HK-2 (cell line): ENCODE data around the gene EIF2S1.
A peak's percentile ranks its signal among the peaks of the same experiment; 100 is the strongest.
"Not testable (repeated sequence)": the region's sequence is repeated elsewhere in the genome, so short reads cannot be mapped to it uniquely, and the experiment has no call there.

Experiments
- DNase-seq: peaks from one replicate; pipeline ENCODE4 v3.0.0-alpha.2; 2018; ENCODE audit not compliant: unreplicated experiment

EIF2S1 gene

GRCh38 chr14:67411370-67411769 is 51.2 kb downstream of the EIF2S1 start:
- DNase-seq, result no peak

- peak; percentile 86 for DNase-seq
Observed at GRCh38 chr14:67411820-67412421, 51.8 kb downstream of the EIF2S1 start, which contains the start of gene PLEK2. Gene PLEK2 (minus strand): TSS chr14:67412165. CDS start chr14:67412059, 106 bp downstream.

- DNase-seq, result peak; percentile 84
Observed at GRCh38 chr14:67413806-67414769, 54.0 kb downstream of the EIF2S1 start.

GRCh38 chr14:67415610-67416009 is 55.5 kb downstream of the EIF2S1 start:
- not testable (repeated sequence) for DNase-seq

- DNase-seq, result no peak
Observed at GRCh38 chr14:67416085-67416484, 56.0 kb downstream of the EIF2S1 start.

- no peak for DNase-seq
Observed at GRCh38 chr14:67416810-67417209, 56.7 kb downstream of the EIF2S1 start.

GRCh38 chr14:67417633-67418032 is 57.5 kb downstream of the EIF2S1 start:
- no peak for DNase-seq

- no peak for DNase-seq
Observed at GRCh38 chr14:67418401-67419191, 58.5 kb downstream of the EIF2S1 start.

GRCh38 chr14:67420102-67420739 is 60.1 kb downstream of the EIF2S1 start:
- no peak for DNase-seq

GRCh38 chr14:67421356-67422224 is 61.5 kb downstream of the EIF2S1 start:
- no peak for DNase-seq

GRCh38 chr14:67423424-67423823 is 63.3 kb downstream of the EIF2S1 start:
- DNase-seq, result no peak

GRCh38 chr14:67424539-67424938 is 64.4 kb downstream of the EIF2S1 start:
- no peak for DNase-seq

GRCh38 chr14:67425608-67426007 is 65.5 kb downstream of the EIF2S1 start:
- no peak for DNase-seq

- DNase-seq, result no peak
Observed at GRCh38 chr14:67426161-67426560, 66.0 kb downstream of the EIF2S1 start.

GRCh38 chr14:67426983-67427606 is 67.0 kb downstream of the EIF2S1 start:
- peak; percentile 70 for DNase-seq

- peak; percentile 22 for DNase-seq
Observed at GRCh38 chr14:67428501-67429031, 68.4 kb downstream of the EIF2S1 start.

- no peak for DNase-seq
Observed at GRCh38 chr14:67429510-67430205, 69.5 kb downstream of the EIF2S1 start.

- DNase-seq, result no peak
Observed at GRCh38 chr14:67432050-67432564, 72.0 kb downstream of the EIF2S1 start.

GRCh38 chr14:67435603-67436002 is 75.5 kb downstream of the EIF2S1 start:
- no peak for DNase-seq
